ENCODE results near the gene UTS2B. TPM values are rescaled to one million over a fixed set of nuclear protein-coding genes. Genes with fewer than 3 reads are reported as not detected.
A peak's percentile ranks its signal among the peaks of the same experiment; 100 is the strongest.

UTS2B gene
- total and polyA plus RNA-seq, 9 of the 15 experiments (the other 6 are each of a cell fraction or from before 2014, with no cell fraction given) = 0.06 TPM; not detected in 8

GRCh38 chr3:191328962-191329653, 1.2 kb downstream of the UTS2B start, which contains the start of gene CCDC50 (continued):
- TF ChIP-seq ELF4 (CRISPR knock-in tag; IDR thresholded peaks at IDR 0.05) (no peak), E2F1 (CRISPR knock-in tag; IDR thresholded peaks at IDR 0.05) (0 out of 2 replicates have a peak, but pooled peaks have one; percentile 59), GATA2 (CRISPR knock-in tag; IDR thresholded peaks at IDR 0.05) (no peak), USF2 (CRISPR knock-in tag; IDR thresholded peaks at IDR 0.05) (no peak), ARNT (IDR thresholded peaks at IDR 0.05) (no peak), PHTF2 (CRISPR knock-in tag; IDR thresholded peaks at IDR 0.05) (no peak), KLF16 (IDR thresholded peaks at IDR 0.05) (peak; percentile 66), ZNF511 (CRISPR knock-in tag; IDR thresholded peaks at IDR 0.05) (no peak; the same call in 1 of the 2 replicates), CGGBP1 (CRISPR knock-in tag; IDR thresholded peaks at IDR 0.05) (no peak), ZNF277 (CRISPR knock-in tag; IDR thresholded peaks at IDR 0.05; ENCODE audit: borderline replicate concordance) (no peak), ZNF551 (CRISPR knock-in tag; IDR thresholded peaks at IDR 0.05) (no peak), MNT (conservative IDR thresholded peaks at IDR 0.05) (peak in 1 of 2 experiments; percentile 60; a peak in 1 of 4 replicates), KLF13 (tag; IDR thresholded peaks at IDR 0.05; ENCODE audit: borderline replicate concordance, low read depth) (no peak), ZNF124 (CRISPR knock-in tag; IDR thresholded peaks at IDR 0.05) (no peak), TFAP4 (CRISPR knock-in tag; IDR thresholded peaks at IDR 0.05; ENCODE audit: borderline replicate concordance) (peak; percentile 87), ZNF766 (CRISPR knock-in tag; conservative IDR thresholded peaks at IDR 0.05) (no peak), ZBTB17 (CRISPR knock-in tag; IDR thresholded peaks at IDR 0.05) (peak; percentile 67), ZEB2 (IDR thresholded peaks at IDR 0.05) (no peak), GABPB2 (CRISPR knock-in tag; conservative IDR thresholded peaks at IDR 0.05) (no peak), ESRRA (IDR thresholded peaks at IDR 0.05; ENCODE audit: borderline replicate concordance, low read depth) (peak; percentile 84; the same call in 1 of the 2 replicates), ILK (tag; IDR thresholded peaks at IDR 0.05; ENCODE audit: borderline replicate concordance, low read depth) (no peak), NEUROD1 (IDR thresholded peaks at IDR 0.05; ENCODE audit: borderline replicate concordance, low read depth, low read length, partially characterized antibody) (peak; percentile 57)

Data from K562 (cell line).